Fibroblast of lung (primary cell): ENCODE measurements around the gene SF3B4.

Experiments used
- CTCF ChIP-seq, 2 donors: IDR thresholded peaks in 1 of 2; conservative IDR thresholded peaks in 1 of 2; 1 replicate in 1 of 2; 2 replicates in 1 of 2; pipeline ENCODE4 v1.5.1; 2011 to 2012; ENCODE audit warnings: low read length in 2 of 2, control low read depth in 1 of 2, inconsistent platforms in 1 of 2, low read depth in 1 of 2, mild to moderate bottlenecking in 1 of 2
- EZH2 ChIP-seq: IDR thresholded peaks from 2 replicates; pipeline ENCODE4 v1.5.1; 2012; ENCODE audit warnings: low read length, control low read depth, mild to moderate bottlenecking; ENCODE audit errors: missing control alignments

GRCh38 chr1:149914545-149914944 is 13.1 kb downstream of the SF3B4 start:
- no peak for TF ChIP-seq EZH2
- TF ChIP-seq CTCF (conservative IDR thresholded peaks at IDR 0.05 in 1 of 2, IDR thresholded peaks at IDR 0.05 in 1 of 2; ENCODE audit: low read depth in 1 of 2, low read length in 2 of 2): no peak
